GM19328 (cell line): ENCODE results near the gene PPP1R9A.

ENCODE experiments used
- ATAC-seq: cut with Tn5 transposase; IDR thresholded peaks from one replicate; pipeline ENCODE4 v1.9.1; 2021; ENCODE audit warnings: mild to moderate bottlenecking, moderate library complexity; ENCODE audit not compliant: unreplicated experiment

Gene PPP1R9A

GRCh38 chr7:95026421-95027072, 119.2 kb downstream of the PPP1R9A start:
- ATAC-seq: no peak

DNA sequence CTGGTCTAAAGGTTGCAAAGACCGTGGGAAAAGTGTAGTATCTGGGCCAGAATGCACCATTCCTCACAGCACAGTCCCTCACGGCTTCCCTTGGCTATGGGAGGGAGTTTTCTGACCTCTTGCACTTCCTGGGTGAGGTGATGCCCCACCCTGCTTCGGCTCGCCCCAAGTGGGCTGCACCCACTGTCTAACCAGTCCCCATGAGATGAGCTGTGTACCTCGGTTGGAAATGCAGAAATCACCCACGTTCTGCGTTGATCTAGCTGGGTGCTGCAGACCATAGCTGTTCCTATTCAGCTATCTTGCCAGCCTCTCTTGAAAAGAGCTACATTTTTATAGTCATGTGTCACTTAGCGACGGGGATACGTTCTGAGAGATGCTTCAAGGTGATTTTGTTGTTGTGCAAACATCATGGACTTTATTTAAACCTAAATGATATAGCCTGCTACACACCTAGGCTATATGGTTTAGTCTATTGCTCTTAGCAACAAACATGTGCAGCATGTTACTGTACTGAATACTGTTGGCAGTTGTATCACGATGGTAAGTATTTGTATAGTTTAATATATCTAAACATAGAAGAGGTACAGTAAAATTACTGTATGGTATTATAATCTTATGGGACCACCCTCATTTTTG, 120.0 kb downstream of the PPP1R9A start:
- no peak for ATAC-seq

GRCh38 chr7:95028683-95029082, 121.3 kb downstream of the PPP1R9A start:
- ATAC-seq: no peak

- ATAC-seq: no peak
These were observed 127.9 kb downstream of the PPP1R9A start for GRCh38 chr7:95035295-95035694.

DNA sequence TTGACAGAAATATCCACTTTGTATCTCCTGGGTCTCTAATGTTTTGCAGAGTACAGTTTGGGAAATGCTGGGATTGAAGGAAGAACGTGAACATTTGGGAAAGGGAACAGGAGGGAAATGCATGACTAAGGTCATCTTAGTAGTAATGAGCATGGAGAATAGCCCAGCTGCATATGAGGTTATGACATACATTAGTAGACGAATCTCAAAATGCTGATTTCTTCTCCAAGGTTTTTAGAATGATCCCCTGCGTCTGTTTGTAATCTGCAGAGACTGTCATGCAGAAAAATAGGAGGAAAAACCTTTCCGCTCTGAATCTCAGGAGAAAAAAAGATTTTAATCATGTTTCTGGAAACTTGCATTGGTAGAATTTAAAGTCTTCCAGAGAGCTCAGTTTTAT, 133.6 kb downstream of the PPP1R9A start:
- no peak for ATAC-seq

GRCh38 chr7:95045236-95045923, 138.0 kb downstream of the PPP1R9A start:
- ATAC-seq: no peak

DNA sequence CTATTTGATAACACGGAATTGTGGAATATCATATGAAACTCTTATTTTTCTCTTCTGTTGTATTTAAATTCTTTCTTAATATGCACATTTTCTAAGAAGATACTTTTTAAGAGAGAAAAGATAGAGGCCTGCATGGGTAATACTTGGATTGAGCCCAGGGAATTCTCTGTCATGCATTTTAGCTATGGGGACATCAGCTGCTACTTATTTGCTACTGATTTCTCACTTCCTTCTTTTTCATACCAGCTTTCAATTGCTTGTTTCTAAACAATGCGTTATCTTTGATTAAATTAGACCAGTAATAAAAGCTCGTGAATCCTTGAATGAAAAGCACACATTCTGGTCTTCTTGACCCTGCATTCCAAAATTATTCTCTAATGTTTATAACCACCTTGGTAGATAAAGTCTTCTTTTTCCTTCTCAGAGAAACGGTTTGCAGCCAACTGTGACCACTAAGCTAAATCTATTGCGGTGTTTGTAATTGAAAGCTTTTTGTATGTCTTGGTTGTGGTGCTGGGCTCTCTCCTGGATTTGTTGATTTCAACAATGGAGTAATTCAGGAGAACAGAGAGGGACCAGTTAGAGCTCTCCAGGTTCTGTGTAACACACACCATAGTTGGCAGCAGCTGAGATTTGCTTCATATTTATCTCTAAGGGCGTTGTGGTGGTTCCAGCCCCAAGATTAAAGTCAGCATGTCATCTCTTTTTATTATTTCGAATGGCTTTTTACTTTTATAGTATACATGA, 139.3 kb downstream of the PPP1R9A start:
- ATAC-seq: no peak

DNA sequence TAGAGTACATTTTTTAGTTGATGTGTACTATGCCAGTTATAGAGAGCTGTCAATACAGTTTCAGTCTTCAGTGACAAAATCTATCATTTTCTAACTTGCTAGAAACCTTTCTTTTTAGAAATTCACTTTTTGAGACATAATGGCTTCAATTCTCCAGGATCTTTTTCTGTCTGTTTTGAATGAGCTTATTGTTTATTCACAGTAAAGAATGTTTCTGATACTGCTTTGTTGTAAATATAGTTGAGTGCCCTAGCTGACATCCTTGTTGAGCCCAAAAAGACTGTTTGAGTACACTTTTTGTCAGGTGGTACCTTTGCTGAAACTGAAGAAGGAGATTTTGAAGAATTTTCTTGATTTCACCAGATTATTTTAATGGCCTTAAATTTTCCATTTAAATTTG, 139.9 kb downstream of the PPP1R9A start:
- no peak for ATAC-seq

DNA sequence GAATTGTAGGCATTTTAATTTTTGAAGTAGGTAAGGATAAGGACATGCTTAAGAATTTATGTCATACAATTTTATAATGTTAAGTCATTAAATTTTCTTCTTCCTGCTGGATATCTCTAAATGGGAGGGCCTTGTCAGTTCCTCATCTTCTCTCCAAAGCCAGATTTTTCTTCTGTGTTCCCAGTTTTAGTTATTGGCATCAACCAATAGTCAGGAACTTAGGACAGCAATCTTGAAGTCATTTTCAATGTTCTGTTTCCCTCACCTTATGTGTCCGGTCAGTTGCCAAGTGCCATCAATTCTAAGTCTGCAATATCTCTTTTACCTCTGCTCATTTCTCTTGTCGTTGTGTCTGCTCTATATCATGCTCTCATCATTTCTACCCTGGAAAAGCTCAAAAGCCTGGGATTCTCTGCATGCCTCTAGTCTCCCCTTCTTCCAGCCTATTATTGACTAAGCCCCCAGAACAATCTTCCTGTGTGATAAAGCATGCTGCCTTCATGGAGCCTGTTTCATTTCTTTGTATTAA, 145.2 kb downstream of the PPP1R9A start:
- no peak for ATAC-seq

DNA sequence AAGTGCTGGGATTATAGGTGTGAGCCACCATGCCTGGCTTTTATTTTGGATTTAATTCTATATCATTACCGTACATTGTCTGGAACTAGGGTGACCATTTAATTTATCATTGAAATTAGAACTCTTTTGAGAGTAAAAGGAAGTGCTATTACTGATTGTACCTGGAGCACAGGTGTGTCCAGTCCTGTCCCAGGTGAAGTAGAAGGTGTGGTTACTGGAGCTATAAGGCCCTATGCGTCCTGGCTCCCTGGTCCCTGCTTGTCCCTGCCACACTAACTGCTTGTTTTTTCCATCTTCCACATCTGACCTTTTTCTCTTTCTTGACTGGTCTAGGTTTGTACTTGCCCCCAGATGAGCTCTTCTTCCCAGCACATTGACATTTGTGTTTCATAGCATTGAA, 147.0 kb downstream of the PPP1R9A start:
- ATAC-seq: no peak

- no peak for ATAC-seq
These were observed 147.9 kb downstream of the PPP1R9A start for GRCh38 chr7:95055295-95055694.

DNA sequence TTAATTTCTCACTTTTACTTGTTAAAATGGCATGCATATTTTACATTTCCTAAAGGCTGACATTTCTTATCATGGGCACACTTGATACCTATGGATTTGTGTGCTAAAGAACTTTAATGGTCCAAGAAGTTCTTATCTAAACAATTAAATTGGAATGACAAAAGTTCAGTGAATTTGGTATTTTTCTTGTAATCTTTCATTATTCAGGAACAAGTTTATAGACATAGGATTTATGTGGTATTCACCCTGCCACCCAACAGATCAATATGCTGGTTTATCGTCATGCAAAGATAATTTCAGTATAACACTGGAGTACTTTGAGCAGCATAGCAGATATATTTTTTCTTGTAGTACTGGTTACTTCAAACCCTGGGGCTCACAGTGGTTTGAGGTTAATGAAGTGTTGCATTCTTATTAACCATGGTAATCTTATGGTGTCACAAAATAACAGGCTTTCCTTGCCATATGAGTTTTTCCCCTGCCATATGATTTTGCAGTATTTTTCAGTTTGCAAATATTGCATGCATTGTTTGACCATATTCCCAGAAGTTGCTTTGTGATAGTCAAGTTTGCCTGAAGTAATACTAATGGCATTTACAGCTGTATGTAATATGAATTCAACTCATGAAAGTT, 148.8 kb downstream of the PPP1R9A start:
- no peak for ATAC-seq

DNA sequence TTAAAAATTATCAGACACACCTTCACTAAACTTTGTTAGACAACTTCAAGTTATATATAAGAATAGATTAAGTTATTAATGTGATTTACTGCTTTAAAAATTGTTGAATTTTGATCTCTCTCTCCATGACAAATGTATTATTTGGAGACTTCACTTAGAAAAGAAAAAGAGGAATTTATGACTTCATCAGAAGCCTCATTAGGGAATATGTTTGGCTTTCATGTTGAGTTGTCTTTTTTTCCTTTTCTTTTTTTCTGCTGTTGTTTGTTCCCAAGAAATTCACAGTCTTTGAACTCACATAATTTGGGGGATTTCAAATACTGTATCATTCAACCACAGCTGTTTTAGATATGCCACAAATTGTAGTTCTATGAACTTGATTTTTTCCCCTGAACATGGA, 149.5 kb downstream of the PPP1R9A start:
- ATAC-seq: no peak

- ATAC-seq: no peak
These were observed 152.5 kb downstream of the PPP1R9A start for GRCh38 chr7:95059842-95060313.

GRCh38 chr7:95062901-95063300, 155.5 kb downstream of the PPP1R9A start:
- no peak for ATAC-seq

GRCh38 chr7:95066737-95067530, 159.5 kb downstream of the PPP1R9A start:
- ATAC-seq: no peak

DNA sequence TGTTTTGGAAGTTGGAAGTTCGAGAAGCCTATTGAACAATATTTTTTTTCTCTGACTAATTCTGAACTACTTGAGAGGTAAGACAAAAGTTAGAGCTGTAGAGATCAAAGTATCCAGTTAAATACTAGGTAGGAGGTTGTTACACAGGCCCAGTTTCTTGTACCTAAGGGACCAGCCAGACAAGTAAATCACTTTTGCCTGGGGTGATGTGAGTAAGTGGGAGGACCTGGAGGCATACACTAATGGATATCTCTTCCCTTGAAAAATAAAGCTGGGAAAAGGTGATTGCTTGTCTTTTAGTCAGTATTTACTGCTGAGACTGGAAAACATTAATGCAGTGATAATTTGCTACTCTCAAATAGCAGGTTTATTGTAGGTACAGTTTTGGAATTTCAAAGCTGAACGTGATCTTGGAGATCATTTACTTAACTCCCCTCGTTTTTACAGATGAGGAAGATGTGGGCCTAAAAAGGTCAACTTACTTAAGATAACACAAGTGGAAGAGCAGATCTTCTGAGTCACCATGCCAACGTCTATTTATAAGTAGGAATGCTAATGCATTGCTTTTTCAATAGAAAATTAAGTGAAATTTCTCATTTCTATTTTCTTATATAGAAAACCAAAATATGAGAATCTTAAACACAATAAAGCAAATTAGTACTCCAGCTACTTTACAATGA, 181.3 kb downstream of the PPP1R9A start:
- no peak for ATAC-seq

- no peak for ATAC-seq
These were observed 182.3 kb downstream of the PPP1R9A start for GRCh38 chr7:95089414-95090315.
